ENCODE measurements around the gene PRXL2A. TPM values are rescaled to one million over a fixed set of nuclear protein-coding genes. Genes with fewer than 3 reads are reported as not detected.

Gene PRXL2A
- total and polyA plus RNA-seq, 2 experiments from 2014 or later = 31.8 to 51.7 TPM

DNA sequence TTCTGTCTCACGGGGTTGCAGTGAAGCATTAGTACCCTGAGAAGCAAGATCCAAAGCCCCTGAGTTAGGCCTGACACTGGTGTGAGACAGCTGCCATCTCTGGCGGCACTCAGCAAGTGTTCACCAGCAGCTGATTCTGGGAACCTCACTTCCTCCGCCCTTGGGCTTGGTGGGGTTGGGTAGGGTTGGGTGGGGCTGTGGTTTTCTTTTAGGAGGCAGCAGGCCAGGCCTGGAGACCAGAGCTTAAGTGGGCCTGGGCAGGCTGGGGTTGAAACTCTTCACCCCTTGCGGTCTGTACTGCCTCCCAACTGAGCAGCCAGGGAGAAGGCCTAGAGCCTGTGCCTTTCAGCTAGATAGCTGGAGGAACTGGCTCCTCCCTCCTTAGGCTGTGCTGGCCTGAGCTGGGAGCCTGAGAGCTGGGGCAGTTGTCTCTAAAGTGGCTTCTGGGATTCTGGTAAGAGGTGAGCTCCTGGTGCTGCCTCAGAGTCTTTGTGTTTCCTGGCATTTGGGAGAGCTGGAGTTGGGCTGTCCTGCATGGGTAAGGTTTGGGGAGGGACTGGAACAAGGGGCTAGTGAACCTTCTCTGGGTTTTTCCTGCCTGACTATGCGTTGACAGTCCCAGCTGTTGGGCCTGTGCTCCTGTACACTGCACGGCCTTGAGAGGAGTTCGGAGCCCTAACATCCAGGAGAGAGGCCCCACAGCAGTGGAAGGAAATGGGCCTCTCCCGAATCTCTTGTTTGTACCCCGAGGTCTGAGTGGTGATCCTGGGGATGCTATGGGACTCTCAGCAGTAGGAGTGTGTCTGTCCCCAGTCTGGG is 50.9 kb downstream of the PRXL2A start:
- H3K4me1 ChIP-seq (ENCODE audit: insufficient read depth) = peaks cover 79% of the 10 kb centered on the region
- H3K27ac ChIP-seq (ENCODE audit: low read depth) = no peak overlapping the region
- H3F3A ChIP-seq (replicated peaks; ENCODE audit: low read depth) = no peaks in the 10 kb centered on the region; the same call in 1 of the 2 replicates
- Mint-ChIP-seq H3K36me3 (ENCODE audit: low read depth) (no peaks in the 10 kb centered on the region; the same call in 2 of the 3 replicates), H3K27ac (peak overlapping the region; percentile 38; the same call in 1 of the 2 replicates), H3K4me3 (peak overlapping the region; percentile 59; the same call in 2 of the 3 replicates), H3K27me3 (ENCODE audit: insufficient read depth, low read depth, poor library complexity) (peaks cover 14% of the 10 kb centered on the region), H3K9me3 (no peaks in the 10 kb centered on the region), H3K4me1 (peaks cover 74% of the 10 kb centered on the region)
- TF ChIP-seq, protein P1, sequence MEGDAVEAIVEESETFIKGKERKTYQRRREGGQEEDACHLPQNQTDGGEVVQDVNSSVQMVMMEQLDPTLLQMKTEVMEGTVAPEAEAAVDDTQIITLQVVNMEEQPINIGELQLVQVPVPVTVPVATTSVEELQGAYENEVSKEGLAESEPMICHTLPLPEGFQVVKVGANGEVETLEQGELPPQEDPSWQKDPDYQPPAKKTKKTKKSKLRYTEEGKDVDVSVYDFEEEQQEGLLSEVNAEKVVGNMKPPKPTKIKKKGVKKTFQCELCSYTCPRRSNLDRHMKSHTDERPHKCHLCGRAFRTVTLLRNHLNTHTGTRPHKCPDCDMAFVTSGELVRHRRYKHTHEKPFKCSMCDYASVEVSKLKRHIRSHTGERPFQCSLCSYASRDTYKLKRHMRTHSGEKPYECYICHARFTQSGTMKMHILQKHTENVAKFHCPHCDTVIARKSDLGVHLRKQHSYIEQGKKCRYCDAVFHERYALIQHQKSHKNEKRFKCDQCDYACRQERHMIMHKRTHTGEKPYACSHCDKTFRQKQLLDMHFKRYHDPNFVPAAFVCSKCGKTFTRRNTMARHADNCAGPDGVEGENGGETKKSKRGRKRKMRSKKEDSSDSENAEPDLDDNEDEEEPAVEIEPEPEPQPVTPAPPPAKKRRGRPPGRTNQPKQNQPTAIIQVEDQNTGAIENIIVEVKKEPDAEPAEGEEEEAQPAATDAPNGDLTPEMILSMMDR (conservative IDR thresholded peaks at IDR 0.05; ENCODE audit: low read depth in 2 of 2) = no peak
- TF ChIP-seq STAT1 (IDR thresholded peaks at IDR 0.05; ENCODE audit: unreplicated experiment) (no peak), CREB1 (CRISPR knock-in tag; IDR thresholded peaks at IDR 0.05; ENCODE audit: low read depth) (no peak), EZH2 (IDR thresholded peaks at IDR 0.05; ENCODE audit: low read depth, unreplicated experiment) (no peak), JUNB (IDR thresholded peaks at IDR 0.05; ENCODE audit: unreplicated experiment) (no peak), ZNF331 (CRISPR knock-in tag; IDR thresholded peaks at IDR 0.05; ENCODE audit: low read depth) (no peak), ZNF114 (CRISPR knock-in tag; IDR thresholded peaks at IDR 0.05) (no peak), EZH2phosphoT487 (IDR thresholded peaks at IDR 0.05; ENCODE audit: unreplicated experiment) (no peak), ETS1 (IDR thresholded peaks at IDR 0.05) (no peak), POLR2AphosphoS5 (IDR thresholded peaks at IDR 0.05; ENCODE audit: low read depth) (no peak), REST (IDR thresholded peaks at IDR 0.05; ENCODE audit: unreplicated experiment) (no peak)
- DNase-seq (ENCODE audit: low spot score) = peak; percentile 41
- no peaks in the 10 kb centered on the region for H3K27me3 ChIP-seq (ENCODE audit: insufficient read depth)
- peaks cover 51% of the 10 kb centered on the region for H4K20me1 ChIP-seq (replicated peaks; ENCODE audit: insufficient read depth)
- H3K36me3 ChIP-seq (ENCODE audit: insufficient read depth) = no peaks in the 10 kb centered on the region
- H3K4me3 ChIP-seq = no peak overlapping the region
- ATAC-seq = peak; percentile 4; the same call in 2 of the 3 replicates
- H2AFZ ChIP-seq = no peak overlapping the region
- peak overlapping the region; percentile 74 for H3K4me2 ChIP-seq
- H3K9me2 ChIP-seq (ENCODE audit: insufficient read depth) = no peaks in the 10 kb centered on the region
- peaks cover 90% of the 10 kb centered on the region for H3K79me2 ChIP-seq (replicated peaks; ENCODE audit: insufficient read depth)

Data from GM23338 (cell line).